Ishikawa (cell line): ENCODE measurements around the gene COX6A1.

ENCODE experiments used
- CEBPB ChIP-seq: IDR thresholded peaks from 2 replicates; pipeline ENCODE4 v1.6.1; 2012
- CREB1 ChIP-seq: IDR thresholded peaks from 2 replicates; pipeline ENCODE4 v1.6.1; 2012; ENCODE audit warnings: low read depth
- EGR1 ChIP-seq: IDR thresholded peaks from 2 replicates; pipeline ENCODE4 v1.6.1; 2012
- EP300 ChIP-seq: IDR thresholded peaks from 2 replicates; pipeline ENCODE4 v1.6.1; 2012; ENCODE audit warnings: borderline replicate concordance
- FOXM1 ChIP-seq: IDR thresholded peaks from 2 replicates; pipeline ENCODE4 v1.6.1; 2012; ENCODE audit warnings: low read depth, borderline replicate concordance
- MAX ChIP-seq: IDR thresholded peaks from 2 replicates; pipeline ENCODE4 v1.6.1; 2012
- NFIC ChIP-seq: IDR thresholded peaks from 2 replicates; pipeline ENCODE4 v1.6.1; 2012
- RAD21 ChIP-seq: IDR thresholded peaks from 2 replicates; pipeline ENCODE4 v1.6.1; 2012; ENCODE audit warnings: low read depth
- REST ChIP-seq: IDR thresholded peaks from 2 replicates; pipeline ENCODE4 v1.6.1; 2012; ENCODE audit warnings: low read depth, mild to moderate bottlenecking
- TAF1 ChIP-seq: IDR thresholded peaks from 2 replicates; pipeline ENCODE4 v1.6.1; 2012; ENCODE audit warnings: low read depth, mild to moderate bottlenecking
- TCF12 ChIP-seq: IDR thresholded peaks from 2 replicates; pipeline ENCODE4 v1.6.1; 2012; ENCODE audit warnings: low read depth
- TEAD4 ChIP-seq: IDR thresholded peaks from 2 replicates; pipeline ENCODE4 v1.6.1; 2012
- USF1 ChIP-seq: IDR thresholded peaks from 2 replicates; pipeline ENCODE4 v1.6.1; 2012
- YY1 ChIP-seq: IDR thresholded peaks from 2 replicates; pipeline ENCODE4 v1.6.1; 2012; ENCODE audit warnings: low read depth
- ZBTB7A ChIP-seq: IDR thresholded peaks from 2 replicates; pipeline ENCODE4 v1.6.1; 2012; ENCODE audit warnings: low read depth

Gene COX6A1

GRCh38 chr12:120422892-120423456, 14.9 kb upstream of the COX6A1 start:
- TF ChIP-seq MAX: no peak

GRCh38 chr12:120425797-120426196, 12.1 kb upstream of the COX6A1 start:
- TF ChIP-seq RAD21 (no peak), FOXM1 (no peak), USF1 (no peak), YY1 (no peak), MAX (no peak), TCF12 (no peak), TEAD4 (no peak), ZBTB7A (no peak), TAF1 (no peak), REST (no peak), NFIC (no peak), CREB1 (no peak), EP300 (no peak)

- TF ChIP-seq RAD21 (no peak), TCF12 (no peak), USF1 (no peak), REST (no peak), TAF1 (no peak), NFIC (no peak), FOXM1 (no peak), TEAD4 (no peak), MAX (no peak), YY1 (no peak), ZBTB7A (no peak), EP300 (no peak), CREB1 (no peak), EGR1 (no peak), CEBPB (no peak)
Observed at GRCh38 chr12:120428597-120429229, 9.2 kb upstream of the COX6A1 start.

- no peak for TF ChIP-seq TAF1
- TF ChIP-seq ZBTB7A: no peak
- no peak for TF ChIP-seq EP300
- TF ChIP-seq TEAD4: no peak
- TF ChIP-seq TCF12: no peak
- no peak for TF ChIP-seq NFIC
- TF ChIP-seq FOXM1: no peak
Observed at GRCh38 chr12:120429368-120429767, 8.5 kb upstream of the COX6A1 start.

- TF ChIP-seq TAF1 (no peak), MAX (no peak), CEBPB (no peak), TCF12 (no peak), RAD21 (no peak), YY1 (no peak), REST (no peak), TEAD4 (no peak), EGR1 (no peak)
Observed at GRCh38 chr12:120432772-120433525, 5.0 kb upstream of the COX6A1 start.
